H1 (cell line): Measurements from ENCODE around the gene TRIM27. TPM values are rescaled to one million over a fixed set of nuclear protein-coding genes. Genes with fewer than 3 reads are reported as not detected.
A peak's percentile ranks its signal among the peaks of the same experiment; 100 is the strongest.

ENCODE experiments used
- SP1 ChIP-seq: IDR thresholded peaks from 2 replicates; pipeline ENCODE4 v1.6.1; 2011; ENCODE audit warnings: low read depth, low read length
- TEAD4 ChIP-seq: IDR thresholded peaks from 2 replicates; pipeline ENCODE4 v1.6.1; 2012; ENCODE audit warnings: low read depth, low read length, inconsistent platforms, mixed read lengths
- polyA plus RNA-seq, 7 experiments: library from polyadenylated mRNA; depleted of rRNA in 3 of 7; stranded (reverse) in 5 of 7; unstranded in 2 of 7; fragments of >200 nt in 5 of 7; fragments of 200-250 nt in 2 of 7; gene quantifications; 1 replicate in 5 of 7; 2 replicates in 1 of 7; 4 replicates in 1 of 7; pipeline versions ENCODE4 v1.2.1 to v1.2.3, GENCODE V29; 2011 to 2013; ENCODE audit warnings: missing spikeins in 2 of 7, mixed read lengths in 2 of 7
- total RNA-seq: library from RNA; stranded (reverse); fragmentation: NEBNext Ultra II Directional; extraction: Animal tissue kit (Norgen Biotek cat#: 25700); gene quantifications from 2 replicates; pipeline ENCODE4 v1.2.1, GENCODE V29; 2021
- TF ChIP-seq, protein P1 (sequence below): IDR thresholded peaks from 2 replicates; pipeline ENCODE4 v1.6.1; 2012; ENCODE audit warnings: inconsistent platforms

The TRIM27 gene
- total and polyA plus RNA-seq, 2 of the 8 experiments (the other 6 are each of a cell fraction or from before 2014, with no cell fraction given) = 76.4 to 85.9 TPM

DNA sequence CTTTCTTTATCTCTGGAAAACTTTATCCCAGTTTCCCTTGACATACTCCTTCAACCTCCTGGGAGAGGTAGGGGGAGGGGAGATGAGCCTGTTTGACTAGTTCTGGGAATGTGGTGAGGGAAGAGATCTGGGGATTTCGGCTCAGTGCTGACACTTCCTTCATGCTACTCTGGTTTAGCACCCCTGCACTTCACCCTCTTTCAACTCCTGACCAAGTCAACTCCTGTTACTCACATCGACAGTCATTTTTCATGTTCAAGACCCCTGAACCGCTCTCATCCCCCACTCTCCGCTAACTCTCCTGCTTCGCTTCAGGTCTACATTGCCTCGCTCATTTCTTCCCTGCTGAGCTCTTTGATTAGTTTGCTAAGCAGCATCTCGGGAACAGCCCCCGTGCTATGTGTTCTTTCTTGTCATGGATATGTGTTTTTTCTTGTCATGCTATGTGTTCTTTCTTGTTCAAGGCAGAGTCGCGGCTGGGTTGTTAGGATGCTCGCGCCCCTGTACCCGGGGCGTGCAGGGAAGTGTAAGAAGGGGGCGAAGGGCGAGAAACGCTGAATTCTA lies 16.6 kb upstream of the TRIM27 start (continued):
- TF ChIP-seq, protein P1, sequence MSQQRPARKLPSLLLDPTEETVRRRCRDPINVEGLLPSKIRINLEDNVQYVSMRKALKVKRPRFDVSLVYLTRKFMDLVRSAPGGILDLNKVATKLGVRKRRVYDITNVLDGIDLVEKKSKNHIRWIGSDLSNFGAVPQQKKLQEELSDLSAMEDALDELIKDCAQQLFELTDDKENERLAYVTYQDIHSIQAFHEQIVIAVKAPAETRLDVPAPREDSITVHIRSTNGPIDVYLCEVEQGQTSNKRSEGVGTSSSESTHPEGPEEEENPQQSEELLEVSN = no peak
- TF ChIP-seq TEAD4 (peak; percentile 63; the same call in 1 of the 2 replicates), SP1 (peak; percentile 78)
